ENCODE results near the gene GALNT15. TPM values are rescaled to one million over a fixed set of nuclear protein-coding genes. Genes with fewer than 3 reads are reported as not detected.

The GALNT15 gene, protein sequence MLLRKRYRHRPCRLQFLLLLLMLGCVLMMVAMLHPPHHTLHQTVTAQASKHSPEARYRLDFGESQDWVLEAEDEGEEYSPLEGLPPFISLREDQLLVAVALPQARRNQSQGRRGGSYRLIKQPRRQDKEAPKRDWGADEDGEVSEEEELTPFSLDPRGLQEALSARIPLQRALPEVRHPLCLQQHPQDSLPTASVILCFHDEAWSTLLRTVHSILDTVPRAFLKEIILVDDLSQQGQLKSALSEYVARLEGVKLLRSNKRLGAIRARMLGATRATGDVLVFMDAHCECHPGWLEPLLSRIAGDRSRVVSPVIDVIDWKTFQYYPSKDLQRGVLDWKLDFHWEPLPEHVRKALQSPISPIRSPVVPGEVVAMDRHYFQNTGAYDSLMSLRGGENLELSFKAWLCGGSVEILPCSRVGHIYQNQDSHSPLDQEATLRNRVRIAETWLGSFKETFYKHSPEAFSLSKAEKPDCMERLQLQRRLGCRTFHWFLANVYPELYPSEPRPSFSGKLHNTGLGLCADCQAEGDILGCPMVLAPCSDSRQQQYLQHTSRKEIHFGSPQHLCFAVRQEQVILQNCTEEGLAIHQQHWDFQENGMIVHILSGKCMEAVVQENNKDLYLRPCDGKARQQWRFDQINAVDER
- not detected in 2 replicates for total RNA-seq (2014; rRNA removed; shearing (Covaris generic))

DNA sequence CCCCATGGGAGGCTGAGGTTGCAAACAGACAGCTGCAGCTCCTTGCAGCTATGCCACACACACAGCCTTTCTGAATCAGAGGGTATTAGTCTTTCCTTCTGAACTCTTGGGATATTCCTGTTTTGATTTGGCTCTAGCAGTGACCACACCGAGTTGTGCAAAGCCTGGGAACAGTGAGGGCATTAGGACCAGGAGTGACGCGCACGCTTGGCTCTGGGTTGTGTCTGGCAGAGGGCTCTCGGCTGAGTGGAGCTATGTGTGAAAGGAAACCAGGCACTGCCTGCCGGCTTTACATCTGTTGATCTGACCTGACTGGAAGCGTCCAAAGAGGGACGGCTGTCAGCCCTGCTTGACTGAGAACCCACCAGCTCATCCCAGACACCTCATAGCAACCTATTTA, at the start of gene GALNT15:
TSS of gene GALNT15 (plus strand) at position 292 of the 400 bp plus-strand sequence. CDS start 472 bp downstream, outside the sequence.
- no peak for DNase-seq (ENCODE audit: low spot score)

GRCh38 chr3:16126634-16127033, 47.8 kb upstream of the GALNT15 start:
- DNase-seq (ENCODE audit: low spot score): no peak

GRCh38 chr3:16127249-16127648, 47.2 kb upstream of the GALNT15 start:
- DNase-seq (ENCODE audit: low spot score): no peak

GRCh38 chr3:16130066-16130465, 44.4 kb upstream of the GALNT15 start:
- peak; percentile 16 for DNase-seq (ENCODE audit: low spot score)

DNA sequence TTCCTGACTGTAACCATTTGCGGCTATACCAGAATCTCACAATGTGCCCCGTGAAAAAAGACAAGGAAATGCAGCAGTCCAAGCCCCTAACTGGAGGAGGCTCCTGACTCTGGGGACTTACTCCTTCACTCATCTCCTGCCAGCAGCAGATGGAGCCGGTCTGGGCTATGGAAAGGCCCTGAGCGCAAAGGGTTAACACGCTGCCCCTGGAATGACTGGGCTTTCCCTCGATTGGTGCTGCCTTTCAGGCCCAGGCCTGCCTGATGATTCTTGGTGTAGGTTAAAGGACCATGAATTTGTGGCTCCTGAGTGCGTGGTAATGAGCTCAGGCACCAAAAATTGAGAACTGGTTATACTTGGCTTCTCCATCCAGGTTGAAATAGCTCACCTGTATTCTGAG, 42.3 kb upstream of the GALNT15 start:
- DNase-seq (ENCODE audit: low spot score): no peak

DNA sequence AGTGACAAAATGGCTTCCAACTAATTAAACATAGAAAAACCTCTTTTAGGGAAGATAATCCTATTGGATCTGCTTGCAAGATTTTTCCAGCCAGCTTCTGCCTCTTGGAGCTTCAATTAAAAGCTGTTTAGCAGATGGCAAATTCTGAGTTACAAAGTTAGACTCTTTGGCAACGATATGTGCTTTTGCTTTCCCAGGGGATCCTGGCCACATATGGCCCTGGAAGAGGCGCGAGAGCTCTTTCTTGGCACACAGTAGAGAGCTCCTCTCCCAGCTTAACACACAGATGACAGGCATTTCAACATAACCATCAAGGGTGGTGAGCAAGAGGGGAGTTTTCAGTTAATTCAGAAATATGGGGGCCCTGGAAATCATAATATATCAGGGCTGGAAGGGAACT, 41.6 kb upstream of the GALNT15 start:
- no peak for DNase-seq (ENCODE audit: low spot score)

DNA sequence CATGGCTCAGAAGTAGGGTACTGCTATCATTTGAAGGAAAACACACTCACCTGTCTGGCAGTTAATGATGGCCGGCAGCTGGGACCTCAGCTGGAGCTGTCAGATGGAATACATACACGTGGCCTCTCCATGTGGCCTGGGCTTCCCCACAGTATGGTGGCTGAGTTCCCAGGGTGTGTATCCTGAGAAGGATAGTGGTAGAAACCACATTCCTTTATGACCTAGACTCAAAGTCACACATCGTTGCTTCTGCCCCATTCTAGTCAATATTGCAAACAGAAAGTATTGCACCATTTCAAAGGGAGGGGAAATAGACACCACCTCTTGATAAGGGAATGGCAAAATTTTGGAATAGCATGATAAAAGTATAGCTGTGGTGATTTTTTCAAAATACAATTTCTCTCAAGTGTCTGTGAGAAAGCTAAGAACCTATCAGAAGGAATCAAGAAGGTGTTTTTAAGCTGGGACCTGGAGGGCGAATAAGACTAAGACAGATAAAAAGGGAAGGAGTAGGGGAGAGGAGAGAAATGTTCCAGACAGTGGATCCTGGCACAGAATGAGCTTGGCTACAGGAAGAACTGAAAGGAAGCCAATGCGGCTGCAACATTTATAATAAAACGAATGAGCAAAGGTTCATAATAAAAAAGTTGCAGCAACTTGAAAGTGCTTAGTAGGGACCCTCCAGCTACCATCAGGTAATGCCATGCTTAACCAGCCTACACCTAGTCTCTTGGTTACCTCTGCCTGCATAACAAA, 40.1 kb upstream of the GALNT15 start:
- DNase-seq (ENCODE audit: low spot score): no peak

DNA sequence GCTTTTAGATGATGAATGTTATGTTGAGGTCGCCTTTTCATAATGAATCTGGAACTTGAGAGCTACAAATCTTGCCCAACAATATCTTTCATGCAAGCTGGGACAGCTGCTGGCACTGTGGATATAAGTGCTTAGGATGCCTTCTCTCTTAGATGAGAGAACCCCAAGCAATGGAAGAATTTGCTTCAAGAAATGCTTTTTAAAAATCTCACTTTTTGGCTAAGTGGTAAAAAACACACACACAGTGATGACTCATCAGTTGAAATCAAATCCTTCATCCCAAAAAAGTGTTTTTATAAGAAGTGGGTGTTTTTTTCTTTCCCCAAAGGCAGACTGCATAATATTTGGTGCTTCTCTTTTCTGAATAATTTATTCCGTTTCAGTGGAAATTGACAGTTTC, 38.4 kb upstream of the GALNT15 start:
- DNase-seq (ENCODE audit: low spot score): no peak

- no peak for DNase-seq (ENCODE audit: low spot score)
Observed at GRCh38 chr3:16137044-16137443, 37.4 kb upstream of the GALNT15 start.

- DNase-seq (ENCODE audit: low spot score): no peak
Observed at GRCh38 chr3:16137977-16138376, 36.5 kb upstream of the GALNT15 start.

GRCh38 chr3:16140116-16140893, 34.2 kb upstream of the GALNT15 start:
- DNase-seq (ENCODE audit: low spot score): peak; percentile 62

GRCh38 chr3:16140894-16141285, 33.6 kb upstream of the GALNT15 start:
- no peak for DNase-seq (ENCODE audit: low spot score)

- DNase-seq (ENCODE audit: low spot score): no peak
Observed at GRCh38 chr3:16142350-16143025, 32.0 kb upstream of the GALNT15 start.

DNA sequence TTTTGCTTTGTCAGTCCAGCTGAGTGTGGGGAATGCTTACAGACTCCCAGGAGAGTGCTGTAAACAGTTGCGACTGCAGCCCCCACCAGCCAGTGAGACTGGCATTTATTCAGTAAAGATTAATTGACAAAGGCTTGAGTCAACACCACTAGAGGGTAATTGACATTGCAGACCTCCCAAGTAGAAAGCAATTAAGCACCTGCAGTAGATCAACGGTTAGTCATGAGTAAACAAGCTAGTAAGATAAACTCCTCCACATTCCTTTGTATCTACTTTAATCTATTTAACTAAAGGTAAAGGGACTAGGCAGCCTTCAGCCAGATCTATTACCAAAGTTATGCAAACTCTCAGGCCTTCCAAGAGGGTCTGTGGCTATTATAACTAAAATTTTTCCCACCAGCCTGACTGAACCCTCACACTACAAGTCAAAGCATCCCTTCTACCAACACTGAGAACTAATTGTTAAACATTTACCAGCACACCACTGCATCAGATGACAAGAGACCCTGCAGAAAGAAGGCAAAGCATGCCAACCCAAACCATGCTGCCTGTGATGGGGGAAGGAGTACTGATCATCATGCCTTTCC, 30.5 kb upstream of the GALNT15 start:
- DNase-seq (ENCODE audit: low spot score): peak; percentile 37

DNA sequence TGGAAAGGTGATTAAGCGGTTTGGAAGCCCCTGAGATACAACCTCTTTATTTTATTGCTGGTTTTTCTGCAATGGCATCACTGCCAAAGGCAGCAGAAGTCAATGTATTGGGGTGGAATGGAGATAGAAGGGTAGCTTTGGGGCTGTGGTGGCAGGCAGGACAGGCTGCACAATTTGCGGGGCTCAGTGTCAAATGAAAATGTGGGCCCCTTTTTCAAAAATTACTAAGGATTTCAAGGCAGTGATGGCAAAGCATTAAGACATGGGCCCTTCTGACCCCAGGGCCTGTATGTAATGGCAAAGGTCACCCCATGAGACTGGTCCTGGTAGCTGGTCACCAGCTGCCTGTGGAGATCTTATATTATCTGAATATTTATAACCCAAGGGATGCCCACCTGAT, 29.3 kb upstream of the GALNT15 start:
- DNase-seq (ENCODE audit: low spot score): no peak

DNA sequence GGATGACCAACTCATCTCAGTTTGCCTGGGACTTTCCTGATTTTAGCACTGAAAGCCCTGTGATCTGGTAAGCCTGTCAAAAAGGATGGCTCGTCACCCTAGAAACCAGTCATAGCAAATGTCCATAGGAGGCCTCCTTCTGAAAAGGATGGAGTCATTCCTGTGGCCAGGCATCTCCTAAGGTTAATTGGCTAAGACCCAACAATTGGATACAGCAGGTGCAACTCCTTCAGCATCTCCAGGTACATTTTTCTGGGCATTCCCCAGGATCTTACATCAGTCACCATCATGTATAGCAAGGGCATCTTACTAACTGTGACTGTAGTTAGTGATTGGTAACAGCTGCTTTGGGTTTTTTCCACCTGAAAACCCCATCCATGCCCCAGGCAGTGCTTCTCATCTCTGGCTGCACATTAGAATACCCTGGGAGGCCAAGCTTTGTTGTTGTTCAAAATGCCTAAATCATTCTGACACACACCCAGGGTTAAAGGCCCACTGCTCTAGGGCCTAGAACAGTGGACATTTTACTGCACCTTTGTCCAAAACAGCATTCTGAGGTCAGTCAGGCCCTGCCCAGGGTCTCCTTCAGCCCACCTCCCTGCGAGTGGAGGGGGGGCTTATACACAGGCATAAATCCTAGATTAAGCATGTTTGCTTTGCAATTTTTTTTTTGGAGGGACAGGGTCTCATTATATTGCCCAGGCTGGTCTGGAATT, 28.3 kb upstream of the GALNT15 start:
- no peak for DNase-seq (ENCODE audit: low spot score)

DNA sequence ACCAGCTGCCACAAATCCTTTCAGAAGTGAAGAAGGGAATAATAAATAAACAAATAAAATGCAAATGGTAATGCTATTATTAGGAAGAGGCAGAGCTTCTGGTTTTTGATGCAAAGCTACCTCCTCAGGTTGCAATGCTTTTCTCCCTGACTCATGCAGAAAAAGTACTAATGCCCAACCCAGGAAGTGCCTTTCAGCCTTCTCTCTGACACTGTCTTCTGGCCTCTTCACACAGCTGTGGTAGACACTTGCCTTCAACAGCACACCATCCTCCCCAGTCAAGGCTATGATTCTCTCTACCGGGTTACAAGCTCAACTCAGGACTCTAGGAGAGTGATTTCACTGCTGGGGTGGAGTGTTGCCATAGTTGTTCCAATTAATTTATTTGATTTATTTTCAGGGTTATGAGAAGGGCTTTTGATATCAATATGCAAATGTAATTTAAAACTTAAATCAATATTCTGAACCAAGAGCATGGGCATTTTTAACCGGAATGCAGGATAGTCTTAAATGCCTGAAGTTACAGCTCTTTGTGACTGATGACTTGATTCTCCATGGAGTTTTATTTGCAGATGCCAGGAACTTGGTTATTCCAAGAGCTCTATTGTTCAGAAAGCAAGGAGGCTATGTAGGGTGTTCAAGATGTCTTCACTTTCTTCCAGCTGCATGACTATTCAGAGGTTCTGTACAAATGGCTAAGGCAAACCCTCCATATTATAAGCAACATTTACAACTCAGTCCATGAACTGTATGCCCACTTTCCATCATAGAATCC, 27.1 kb upstream of the GALNT15 start:
- DNase-seq (ENCODE audit: low spot score): no peak

DNA sequence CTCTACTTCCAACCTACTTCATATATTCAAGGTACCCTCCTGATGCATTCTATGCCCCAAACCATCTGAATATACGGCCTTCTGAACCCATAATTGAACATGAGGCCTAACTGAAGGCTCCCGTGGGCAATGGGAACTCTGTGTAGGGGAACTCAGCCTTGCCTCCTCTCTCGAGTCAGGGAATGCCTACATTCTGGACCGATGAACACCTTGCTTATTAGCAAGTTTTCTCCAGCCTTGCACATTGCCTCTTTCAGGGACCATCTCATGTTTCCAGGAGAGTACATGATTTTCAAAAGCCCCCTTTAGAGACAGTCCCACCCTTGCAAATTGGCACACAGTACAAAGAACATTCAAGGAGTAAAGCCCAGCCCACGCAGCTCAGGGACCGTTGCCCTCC, 26.3 kb upstream of the GALNT15 start:
- DNase-seq (ENCODE audit: low spot score): no peak

GRCh38 chr3:16148783-16149182, 25.7 kb upstream of the GALNT15 start:
- DNase-seq (ENCODE audit: low spot score): peak; percentile 49

Data from A172 (cell line).